ENCODE data around the gene AEBP1. TPM values are rescaled to one million over a fixed set of nuclear protein-coding genes. Genes with fewer than 3 reads are reported as not detected.

AEBP1 gene
- total and polyA plus RNA-seq, 9 of the 15 experiments (the other 6 are each of a cell fraction or from before 2014, with no cell fraction given), result 0.03 to 0.78 (median 0.30) TPM; not detected in 2

DNA sequence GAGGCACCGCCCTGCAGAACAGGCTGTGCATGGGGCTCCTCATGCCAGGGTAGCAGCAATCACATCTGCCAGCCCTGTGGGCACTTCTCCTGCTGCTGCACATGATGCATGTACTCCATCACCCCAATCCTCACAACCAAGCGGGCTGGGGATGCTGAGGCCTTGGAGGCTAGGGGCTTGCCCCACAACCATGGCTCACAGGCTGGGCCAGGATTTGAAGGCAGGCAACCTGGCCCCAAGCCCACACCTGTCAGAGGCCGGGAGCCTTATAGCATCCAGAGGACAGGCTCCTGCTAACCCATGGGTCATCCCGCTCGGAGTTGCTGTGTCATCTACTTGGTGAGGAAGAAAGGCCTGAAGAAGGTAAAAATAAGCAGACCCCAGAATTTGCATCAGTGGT lies 24.0 kb upstream of the AEBP1 start:
- 92% methylated on average over 5 of the region's 5 CpGs for WGBS (ENCODE audit: insufficient coverage, low coverage, missing lambda C conversion rate)
- DNase-seq (ENCODE audit: extremely low read depth in 1 of 4, low spot score in 3 of 4) (no peak), FAIRE-seq (no peak), ATAC-seq (no peak)
- Histone ChIP-seq H3K36me3 (ENCODE audit: control insufficient read depth, insufficient read depth, low read length) (peaks cover 25% of the 10 kb centered on the region; the same call in 2 of the 3 replicates), H3K27me3 (ENCODE audit: control insufficient read depth in 2 of 2, insufficient read depth in 2 of 2, low read length in 2 of 2) (no peaks in the 10 kb centered on the region), H3K4me3 (no peak overlapping the region), H3K27ac (ENCODE audit: extremely low read depth, low read depth, low read length) (no peak overlapping the region), H3K9me1 (ENCODE audit: control insufficient read depth, insufficient read depth, low read length) (no peaks in the 10 kb centered on the region), H3K9ac (ENCODE audit: insufficient read depth in 1 of 2, low read depth in 2 of 2, low read length in 2 of 2) (no peak overlapping the region; a peak in 1 of 4 replicates), H2AFZ (ENCODE audit: low read depth, low read length) (no peak overlapping the region), H3K4me1 (replicated peaks in 1 of 2; ENCODE audit: control insufficient read depth in 2 of 2, insufficient read depth in 2 of 2, low read length in 2 of 2) (peaks cover 9 to 29% of the 10 kb centered on the region in 2 experiments; a peak in 4 of 5 replicates), H4K20me1 (replicated peaks; ENCODE audit: control insufficient read depth, insufficient read depth, low read length) (peaks cover 24% of the 10 kb centered on the region), H3K4me2 (ENCODE audit: insufficient read depth, low read length) (no peak overlapping the region), H3K9me3 (replicated peaks; ENCODE audit: control insufficient read depth, insufficient read depth, low read depth, low read length) (no peaks in the 10 kb centered on the region), H3K79me2 (ENCODE audit: control insufficient read depth, insufficient read depth, low read length) (no peaks in the 10 kb centered on the region)
- TF ChIP-seq KDM5B (IDR thresholded peaks at IDR 0.05; ENCODE audit: insufficient replicate concordance, low read depth, low read length) (peak; percentile 6), TEAD1 (CRISPR knock-in tag; IDR thresholded peaks at IDR 0.05) (no peak), ZFP1 (CRISPR knock-in tag; IDR thresholded peaks at IDR 0.05) (no peak)
- POLR2A ChIA-PET, result interaction anchor here (0.6 kb wide), 1 partner anchor 8 kb away, joined by 3 read pairs; no protein-coding TSS in a partner anchor
- CTCF ChIA-PET (ENCODE audit: low intra/inter-chr PET ratio), result no interaction called here
- intact Hi-C loops (cut with micrococcal nuclease) (loop anchor here (2.0 kb wide), 1 partner anchor 117 kb away; no protein-coding TSS in a partner anchor), in situ Hi-C loops (cut with MboI) (no loop called here)
- no TSS peak for BruUV-seq (replicated peaks)

DNA sequence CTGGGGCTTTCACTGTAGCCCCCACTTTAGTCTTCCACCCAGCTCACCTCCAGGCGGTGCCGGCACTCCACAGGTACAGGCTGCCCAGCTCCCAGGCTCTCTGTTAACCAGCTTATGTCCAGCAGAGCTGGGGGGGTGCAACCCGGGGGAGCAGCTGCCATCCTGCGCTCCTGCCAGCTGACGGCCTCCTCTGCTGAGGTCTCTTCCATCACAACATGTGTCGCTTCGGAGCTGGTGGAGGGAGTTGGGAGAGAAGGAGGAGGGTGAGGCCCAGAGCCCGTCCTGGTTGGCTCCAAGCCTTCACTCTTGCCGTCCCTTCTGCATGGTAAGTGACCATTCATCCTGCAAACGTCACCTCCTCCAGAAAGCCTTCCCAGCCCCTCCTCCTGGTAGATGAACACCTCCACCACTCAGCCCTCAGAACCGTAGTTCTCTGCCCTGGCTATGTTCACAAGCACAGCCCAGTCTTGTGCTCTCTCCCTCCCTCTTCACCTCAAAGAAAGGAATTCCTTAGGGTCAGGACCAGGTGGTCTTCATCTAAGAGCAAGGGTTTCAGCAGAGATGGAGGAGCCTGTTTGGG lies 23.4 kb upstream of the AEBP1 start:
- FAIRE-seq, result no peak
- Histone ChIP-seq H3K27me3 (ENCODE audit: control insufficient read depth in 2 of 2, insufficient read depth in 2 of 2, low read length in 2 of 2) (no peaks in the 10 kb centered on the region), H3K27ac (ENCODE audit: extremely low read depth, low read depth, low read length) (no peak overlapping the region), H3K4me3 (no peak overlapping the region), H3K9ac (ENCODE audit: insufficient read depth in 1 of 2, low read depth in 2 of 2, low read length in 2 of 2) (no peak overlapping the region), H3K9me3 (replicated peaks; ENCODE audit: control insufficient read depth, insufficient read depth, low read depth, low read length) (no peaks in the 10 kb centered on the region), H3K79me2 (ENCODE audit: control insufficient read depth, insufficient read depth, low read length) (no peaks in the 10 kb centered on the region), H3K4me1 (replicated peaks in 1 of 2; ENCODE audit: control insufficient read depth in 2 of 2, insufficient read depth in 2 of 2, low read length in 2 of 2) (peaks cover 9 to 29% of the 10 kb centered on the region in 2 experiments; a peak in 4 of 5 replicates), H2AFZ (ENCODE audit: low read depth, low read length) (no peak overlapping the region), H3K9me1 (ENCODE audit: control insufficient read depth, insufficient read depth, low read length) (no peaks in the 10 kb centered on the region), H4K20me1 (replicated peaks; ENCODE audit: control insufficient read depth, insufficient read depth, low read length) (peaks cover 24% of the 10 kb centered on the region), H3K4me2 (ENCODE audit: insufficient read depth, low read length) (0 out of 2 replicates have a peak overlapping the region, but pooled peaks have one; percentile 53), H3K36me3 (ENCODE audit: control insufficient read depth, insufficient read depth, low read length) (peaks cover 22% of the 10 kb centered on the region; the same call in 2 of the 3 replicates)
- no peak for DNase-seq (ENCODE audit: extremely low read depth in 1 of 4, low spot score in 3 of 4)
- no TSS peak for BruUV-seq (replicated peaks)
- in situ Hi-C loops (cut with MboI), result no loop called here
- TF ChIP-seq ZFP36 (IDR thresholded peaks at IDR 0.05; ENCODE audit: low read depth, low read length, partially characterized antibody) (peak; percentile 86), ZNF707 (CRISPR knock-in tag; conservative IDR thresholded peaks at IDR 0.05) (no peak), FOXP1 (CRISPR knock-in tag; IDR thresholded peaks at IDR 0.05) (no peak), ZNF354B (CRISPR knock-in tag; IDR thresholded peaks at IDR 0.05) (no peak), IRF2 (CRISPR knock-in tag; IDR thresholded peaks at IDR 0.05) (no peak), TEAD1 (CRISPR knock-in tag; IDR thresholded peaks at IDR 0.05) (peak in 1 of 2 experiments; percentile 50; a peak in 1 of 4 replicates), KDM5B (IDR thresholded peaks at IDR 0.05; ENCODE audit: insufficient replicate concordance, low read depth, low read length) (peak; percentile 13)
- intact Hi-C loops (cut with micrococcal nuclease), result loop anchor here (2.0 kb wide), 1 partner anchor 116 kb away; no protein-coding TSS in a partner anchor
- ChIA-PET CTCF (ENCODE audit: low intra/inter-chr PET ratio) (no interaction called here), POLR2A (interaction anchor here (0.6 to 1.1 kb wide), 5 partner anchors 13 to 313 kb away, joined by 3 to 4 read pairs (median 4); no protein-coding TSS in a partner anchor)
- WGBS (ENCODE audit: insufficient coverage, low coverage, missing lambda C conversion rate), result 77% methylated on average over 6 of the region's 11 CpGs
- no peak for ATAC-seq
